Measurements from ENCODE around the gene KIAA0319L.
"Not testable (repeated sequence)": the region's sequence is repeated elsewhere in the genome, so short reads cannot be mapped to it uniquely, and the experiment has no call there.

Gene KIAA0319L

GRCh38 chr1:35557118-35557610 is at the start of gene KIAA0319L:
Gene KIAA0319L, minus strand, starts transcription at chr1:35557403. Its CDS starts 2,912 bp downstream, at chr1:35554491.
- DNase-seq = peak; percentile 54

DNA sequence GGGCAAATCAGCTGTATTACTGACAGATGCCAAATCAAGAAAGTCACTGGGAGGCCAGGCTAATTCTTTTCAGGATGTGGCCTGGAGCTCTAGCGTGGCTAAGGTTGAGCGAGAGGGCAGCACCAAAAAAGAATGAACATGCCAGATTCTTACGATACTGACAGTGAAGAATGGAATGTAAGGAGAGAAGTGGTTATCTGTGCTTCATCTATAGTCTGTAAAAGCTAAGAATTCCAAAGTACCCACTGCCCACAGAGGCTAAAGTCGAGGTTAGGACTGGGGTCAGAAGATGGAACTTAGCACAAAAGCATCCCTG is 48.6 kb upstream of the KIAA0319L start:
- no peak for DNase-seq

DNA sequence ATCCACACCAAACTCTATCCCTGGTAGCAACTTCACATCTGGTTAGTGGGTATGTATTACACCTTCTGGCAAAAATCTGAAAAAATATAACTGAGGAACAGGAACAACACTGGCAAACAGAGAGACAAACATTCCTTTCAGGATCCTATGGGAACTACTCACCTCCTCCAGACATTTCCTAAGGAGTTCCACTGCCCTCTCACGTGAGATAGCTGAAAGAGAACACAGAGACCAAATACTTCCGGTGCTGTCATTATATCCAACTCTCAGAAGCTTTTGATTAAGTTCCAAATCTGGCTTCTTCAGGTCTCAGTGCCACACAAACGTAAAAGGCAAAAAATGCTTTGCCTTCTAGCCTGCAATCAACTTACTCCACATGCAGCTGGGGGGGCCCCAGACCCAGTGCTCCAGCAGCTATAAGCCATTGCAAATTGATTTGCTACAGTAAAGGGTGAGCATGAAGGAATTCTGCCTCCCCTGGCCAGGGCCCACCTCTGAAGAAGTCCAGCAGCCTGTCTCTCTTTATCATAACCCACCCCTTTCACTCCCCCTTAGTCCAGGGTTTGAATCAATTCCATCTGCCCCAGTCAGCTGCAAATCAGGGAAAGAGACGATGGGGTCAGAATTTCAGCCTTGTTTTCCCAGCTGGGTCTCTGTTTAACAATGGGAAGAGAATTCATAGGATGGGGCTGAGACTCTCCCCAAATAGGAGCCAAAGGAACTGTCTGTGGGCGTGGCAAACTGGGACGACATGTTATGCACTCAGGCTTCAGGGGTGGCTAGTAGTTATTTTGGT is 48.1 kb upstream of the KIAA0319L start:
- DNase-seq = no peak

DNA sequence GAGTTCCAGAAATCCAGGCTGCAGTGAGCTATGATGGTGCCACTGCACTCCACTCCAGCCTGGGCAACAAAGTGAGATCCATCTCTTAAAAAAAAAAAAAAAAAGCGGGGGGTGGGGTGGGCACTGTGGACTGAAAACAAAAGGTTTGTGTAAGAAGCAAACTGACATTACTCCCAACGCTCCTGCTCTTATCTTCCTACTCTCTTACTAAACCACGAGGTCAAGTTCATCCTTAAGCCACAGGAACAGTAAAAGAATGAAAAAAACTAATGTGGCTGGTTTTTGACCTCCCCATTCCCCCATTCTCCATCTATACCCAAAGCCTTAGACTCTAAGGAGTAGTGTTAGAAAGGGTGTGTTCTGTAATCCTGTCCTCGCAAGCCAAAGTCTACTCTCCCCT is 46.7 kb upstream of the KIAA0319L start:
- DNase-seq = no peak

DNA sequence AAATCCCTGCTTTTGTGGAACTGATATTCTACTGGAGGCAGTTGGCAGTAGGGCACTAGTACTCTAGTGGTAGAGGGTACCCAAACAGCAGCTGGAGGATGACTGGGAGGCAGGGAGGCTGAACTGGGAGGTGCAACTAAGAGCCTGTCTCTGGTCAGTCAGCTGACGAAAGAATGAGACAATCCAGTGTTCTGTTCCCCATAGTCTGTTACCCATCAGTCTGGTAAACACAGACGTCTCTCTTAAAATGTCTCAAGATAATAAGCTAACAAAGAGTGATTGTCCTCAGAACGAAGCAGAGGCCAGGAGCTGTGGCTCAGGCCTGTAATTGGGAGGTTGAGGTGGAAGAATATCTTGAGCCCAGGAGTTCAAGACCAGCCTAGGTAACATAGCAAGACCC is 46.3 kb upstream of the KIAA0319L start:
- no peak for DNase-seq

- no peak for DNase-seq
Observed at GRCh38 chr1:35600593-35600992, 43.4 kb upstream of the KIAA0319L start.

DNA sequence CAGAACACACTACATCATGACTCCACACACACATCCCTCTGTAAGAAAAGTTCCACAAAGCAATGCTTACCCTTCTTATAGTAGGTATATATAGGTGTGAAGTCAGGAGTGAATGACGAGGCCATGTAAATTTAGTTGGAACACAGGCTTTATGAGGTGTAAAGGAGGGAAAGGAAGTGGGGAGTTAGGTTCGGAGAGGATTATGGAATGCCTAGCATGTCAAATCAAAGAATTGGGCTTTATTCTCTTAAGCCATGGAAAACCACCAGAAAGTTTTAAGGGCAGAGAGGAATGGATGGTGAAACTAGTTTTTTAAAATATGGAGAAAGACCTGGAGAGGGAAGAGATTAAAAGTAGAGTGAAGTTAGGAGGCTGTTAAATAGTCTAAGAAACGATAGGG is 42.2 kb upstream of the KIAA0319L start:
- no peak for DNase-seq

DNA sequence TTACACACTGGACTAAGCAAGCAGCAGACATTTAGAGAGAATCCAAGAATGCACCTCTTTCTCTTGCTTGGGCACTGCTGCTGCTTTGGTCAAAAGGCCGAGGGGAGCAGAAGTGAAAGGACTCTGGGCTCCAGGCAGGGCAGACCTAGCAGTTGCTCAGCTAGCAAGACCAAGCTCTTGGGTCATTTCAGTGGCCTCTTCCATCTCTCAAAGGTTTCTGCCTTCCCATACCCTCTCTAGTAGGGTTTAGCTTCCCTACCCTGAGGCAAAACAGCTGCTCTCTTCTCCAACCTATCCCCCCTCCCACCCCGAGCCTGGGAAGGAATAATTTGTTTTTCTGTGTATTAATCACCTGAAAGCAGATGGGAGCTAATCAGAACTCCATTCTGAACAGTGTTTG is 41.7 kb upstream of the KIAA0319L start:
- DNase-seq = no peak

DNA sequence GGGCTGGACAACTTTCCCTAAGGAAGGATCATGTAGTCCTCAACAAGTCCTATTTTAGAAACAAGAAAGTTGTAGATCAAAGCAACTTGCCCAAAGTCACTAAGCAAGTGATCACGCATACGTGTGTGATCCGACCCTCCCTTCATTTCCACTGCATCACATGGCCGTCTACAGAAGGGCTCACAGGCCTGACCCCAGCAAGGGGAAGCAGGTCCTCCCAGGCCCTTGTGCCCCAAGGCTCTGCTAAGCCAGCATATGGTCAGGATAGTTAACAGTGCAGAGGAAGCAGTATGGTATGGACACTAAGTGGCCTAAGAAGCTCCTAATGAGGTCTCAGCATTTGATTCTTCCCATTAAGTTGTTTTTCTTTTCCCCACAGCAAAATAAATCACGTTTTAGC is 40.7 kb upstream of the KIAA0319L start:
- no peak for DNase-seq

GRCh38 chr1:35595684-35596083 is 38.5 kb upstream of the KIAA0319L start:
- DNase-seq = no peak

DNA sequence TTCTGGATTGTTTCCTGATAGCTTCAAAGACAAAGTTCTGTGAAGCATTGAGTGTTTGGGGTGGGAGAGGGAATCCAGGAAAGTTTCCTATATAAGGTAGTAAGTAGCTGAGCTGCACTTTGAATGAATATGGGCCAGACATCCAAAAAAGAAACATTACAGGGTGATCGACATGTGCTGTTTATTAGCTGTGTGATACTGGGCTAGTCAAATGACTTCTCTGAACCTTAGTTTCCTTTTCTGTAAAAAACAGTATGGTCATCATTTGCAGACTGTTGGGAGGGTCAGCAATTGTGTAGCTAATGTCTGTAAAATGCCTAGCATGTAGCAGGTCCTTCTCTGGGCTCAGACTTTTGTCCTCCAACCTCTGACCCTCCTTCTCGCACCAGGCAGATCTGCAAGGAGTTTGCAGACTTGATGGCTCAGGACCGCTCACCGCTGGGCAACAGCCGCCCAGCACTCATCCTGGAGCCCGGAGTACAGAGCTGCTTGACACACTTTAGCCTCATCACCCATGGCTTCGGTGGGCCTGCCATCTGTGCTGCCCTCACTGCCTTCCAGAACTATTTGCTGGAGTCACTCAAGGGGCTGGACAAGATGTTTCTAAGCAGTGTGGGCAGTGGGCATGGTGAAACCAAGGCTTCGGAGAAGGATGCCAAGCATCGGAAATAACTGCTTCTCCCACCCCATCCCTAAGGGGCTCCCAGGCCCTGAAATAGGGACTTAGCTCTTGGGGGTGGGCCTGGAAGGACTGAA is 37.0 kb upstream of the KIAA0319L start:
- DNase-seq = no peak

GRCh38 chr1:35592991-35593769 is 36.0 kb upstream of the KIAA0319L start:
- DNase-seq = no peak

DNA sequence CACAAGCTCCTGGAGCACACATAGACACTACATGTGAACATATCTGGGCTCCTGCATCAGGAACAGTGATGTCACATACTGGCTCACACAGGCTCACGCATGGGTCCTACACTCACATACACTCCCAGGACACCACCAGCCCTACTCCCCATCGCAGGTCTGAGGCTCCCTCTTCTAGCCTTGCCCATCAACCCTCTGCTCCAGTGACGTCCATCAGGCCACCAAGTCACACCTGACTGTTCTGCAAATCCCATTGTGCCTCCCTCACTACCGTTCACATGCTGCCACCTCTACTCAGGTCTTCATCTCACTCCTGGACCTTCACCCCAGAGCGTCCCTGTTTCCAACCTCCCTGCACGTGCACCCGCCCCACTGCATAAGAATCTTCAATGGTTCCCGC is 34.0 kb upstream of the KIAA0319L start:
- DNase-seq = no peak

- DNase-seq = no peak
Observed at GRCh38 chr1:35590476-35591040, 33.4 kb upstream of the KIAA0319L start.

GRCh38 chr1:35589516-35590427 is 32.6 kb upstream of the KIAA0319L start:
- DNase-seq = no peak

GRCh38 chr1:35588197-35588910 is 31.2 kb upstream of the KIAA0319L start:
- no peak for DNase-seq

DNA sequence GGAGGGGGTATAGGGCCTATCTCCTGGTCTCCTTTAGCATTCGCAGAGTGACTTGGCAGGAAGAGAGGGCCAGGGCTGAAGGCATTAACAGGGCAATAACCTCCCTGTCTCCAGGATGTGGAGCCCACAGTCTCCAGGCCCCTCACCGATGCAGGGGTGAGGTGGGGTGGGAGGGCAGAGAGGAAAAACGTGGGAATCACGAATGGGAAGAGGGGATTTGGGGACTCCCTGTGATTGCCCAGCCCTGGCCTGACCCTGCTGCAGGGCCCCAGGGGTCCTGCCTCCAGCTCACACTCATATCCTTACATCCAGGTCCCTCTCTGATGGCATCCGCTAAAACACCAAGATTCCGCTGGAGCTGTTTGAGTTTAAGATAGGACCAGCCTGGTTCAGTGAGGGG is 30.5 kb upstream of the KIAA0319L start:
- no peak for DNase-seq

GRCh38 chr1:35586808-35587207 is 29.6 kb upstream of the KIAA0319L start:
- no peak for DNase-seq

DNA sequence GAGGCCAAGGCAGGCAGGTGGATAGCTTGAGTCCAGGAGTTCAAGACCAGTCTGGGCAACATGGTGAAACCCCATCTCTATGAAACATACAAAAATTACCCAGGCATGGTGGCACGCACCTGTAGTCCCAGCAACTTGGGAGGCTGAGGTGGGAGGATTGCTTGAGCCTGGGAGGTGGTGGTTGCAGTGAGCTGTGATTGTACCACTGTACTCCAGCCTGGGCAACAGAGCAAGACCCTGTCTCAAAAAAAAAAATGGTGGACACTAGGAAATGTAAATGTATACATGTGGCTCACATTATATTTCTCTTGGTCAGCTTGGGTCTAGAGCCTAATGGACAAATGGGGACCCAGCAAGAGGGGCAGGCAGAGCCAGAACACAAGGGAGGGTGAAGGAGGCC is 28.6 kb upstream of the KIAA0319L start:
- not testable (repeated sequence) for DNase-seq

DNA sequence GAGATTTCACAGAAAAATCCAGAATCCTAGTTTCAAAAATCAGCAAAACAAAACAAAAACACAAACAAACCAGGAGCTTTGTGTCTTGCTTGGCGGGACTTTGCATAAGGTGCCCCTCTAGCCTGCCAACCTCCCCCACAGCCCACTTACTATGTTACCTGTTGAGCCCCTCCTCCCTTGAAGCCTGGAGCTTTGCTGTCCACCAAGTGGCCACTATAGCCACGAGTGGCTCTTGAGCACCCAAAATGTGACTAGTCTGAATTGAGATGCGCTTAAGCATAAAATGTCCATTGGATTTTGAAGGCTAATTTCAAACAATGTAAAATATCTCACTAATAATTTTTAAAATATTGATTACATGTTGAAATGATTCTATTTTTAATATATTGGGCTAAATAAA is 28.1 kb upstream of the KIAA0319L start:
- DNase-seq = no peak

DNA sequence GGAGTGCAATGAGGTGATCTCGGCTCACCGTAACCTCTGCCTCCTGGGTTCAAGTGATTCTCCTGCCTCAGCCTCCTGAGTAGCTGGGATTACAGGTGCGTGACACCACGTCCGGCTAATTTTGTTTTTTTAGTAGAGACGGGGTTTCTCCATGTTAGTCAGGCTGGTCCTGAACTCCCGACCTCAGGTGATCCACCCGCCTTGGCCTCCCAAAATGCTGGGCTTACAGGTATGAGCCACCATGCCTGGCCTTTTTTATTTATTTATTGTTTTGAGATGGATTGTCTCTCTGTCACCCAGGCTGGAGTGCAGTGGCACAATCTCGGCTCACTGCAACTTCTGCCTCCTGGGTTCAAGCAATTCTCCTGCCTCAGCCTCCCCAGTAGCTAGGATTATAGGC is 24.4 kb upstream of the KIAA0319L start:
- not testable (repeated sequence) for DNase-seq
